Mononuclear cell (primary cell): ENCODE measurements around the gene RAPGEF4. TPM values are rescaled to one million over a fixed set of nuclear protein-coding genes. Genes with fewer than 3 reads are reported as not detected.

ENCODE experiments used
- H3K27me3 ChIP-seq: 2 replicates; pipeline ENCODE4 v1.6.0; 2011; ENCODE audit warnings: low read length, control low read depth; ENCODE audit not compliant: insufficient read depth
- H3K4me1 ChIP-seq: 2 replicates; pipeline ENCODE4 v1.5.1; 2011; ENCODE audit warnings: mild to moderate bottlenecking, low read length, control low read depth; ENCODE audit not compliant: insufficient read depth
- H3K4me3 ChIP-seq: 2 replicates; pipeline ENCODE4 v1.5.1; 2011; ENCODE audit warnings: mild to moderate bottlenecking, low read length, moderate library complexity
- H3K9me3 ChIP-seq: 2 replicates; pipeline ENCODE4 v1.5.1; 2011; ENCODE audit warnings: low read depth, mild to moderate bottlenecking, control low read depth, low read length
- total RNA-seq: library from RNA; depleted of rRNA; stranded (reverse); fragments of >200 nt; gene quantifications from one replicate; pipeline ENCODE4 v1.2.3, GENCODE V29; 2012

Gene RAPGEF4
- total RNA-seq, 1 donor, result 2.4 TPM

DNA sequence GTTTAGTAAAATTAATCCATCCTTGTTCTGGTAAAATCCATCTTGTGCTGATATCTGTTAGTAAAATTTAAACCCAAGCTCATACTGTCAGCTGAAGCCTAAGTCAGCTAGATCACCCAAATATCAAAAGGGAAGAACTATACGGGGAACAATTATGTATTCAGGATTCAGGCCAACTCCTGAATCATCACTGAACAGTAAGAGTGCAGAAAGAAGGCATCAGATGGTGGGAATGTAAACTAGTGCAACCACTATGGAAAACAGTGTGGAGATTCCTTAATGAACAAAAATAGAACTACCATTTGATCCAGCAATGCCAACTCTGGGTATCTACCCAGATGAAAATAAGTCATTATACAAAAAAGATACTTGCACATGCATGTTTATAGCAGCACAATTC is 81.8 kb downstream of the RAPGEF4 start:
- H3K9me3 ChIP-seq, result no peaks in the 10 kb centered on the region
- no peak overlapping the region for H3K4me3 ChIP-seq
- H3K27me3 ChIP-seq, result no peaks in the 10 kb centered on the region

DNA sequence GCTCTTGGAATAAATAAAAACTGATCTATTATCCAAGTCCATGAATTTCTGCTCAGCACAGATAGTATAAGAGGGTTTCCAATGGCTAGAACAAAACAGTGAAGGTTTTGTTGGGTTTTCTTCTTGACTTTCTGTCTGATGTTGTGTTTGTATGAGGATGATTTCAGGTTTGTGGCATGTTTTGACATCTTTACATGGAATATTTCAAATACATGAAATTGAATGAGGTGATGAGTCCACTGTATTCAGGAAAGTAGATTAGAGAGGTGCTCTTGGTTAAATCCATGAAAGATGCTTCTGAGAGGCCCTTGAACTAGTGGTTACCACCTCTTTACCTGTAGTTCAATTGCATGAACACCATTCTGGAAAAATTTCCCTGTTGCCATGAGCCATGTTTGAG is 84.3 kb downstream of the RAPGEF4 start:
- no peaks in the 10 kb centered on the region for H3K27me3 ChIP-seq
- no peak overlapping the region for H3K4me3 ChIP-seq
- H3K4me1 ChIP-seq, result no peaks in the 10 kb centered on the region
- H3K9me3 ChIP-seq, result no peaks in the 10 kb centered on the region

More for the DNA sequence above, 81.8 kb downstream of the RAPGEF4 start:
- H3K4me1 ChIP-seq, result no peaks in the 10 kb centered on the region

DNA sequence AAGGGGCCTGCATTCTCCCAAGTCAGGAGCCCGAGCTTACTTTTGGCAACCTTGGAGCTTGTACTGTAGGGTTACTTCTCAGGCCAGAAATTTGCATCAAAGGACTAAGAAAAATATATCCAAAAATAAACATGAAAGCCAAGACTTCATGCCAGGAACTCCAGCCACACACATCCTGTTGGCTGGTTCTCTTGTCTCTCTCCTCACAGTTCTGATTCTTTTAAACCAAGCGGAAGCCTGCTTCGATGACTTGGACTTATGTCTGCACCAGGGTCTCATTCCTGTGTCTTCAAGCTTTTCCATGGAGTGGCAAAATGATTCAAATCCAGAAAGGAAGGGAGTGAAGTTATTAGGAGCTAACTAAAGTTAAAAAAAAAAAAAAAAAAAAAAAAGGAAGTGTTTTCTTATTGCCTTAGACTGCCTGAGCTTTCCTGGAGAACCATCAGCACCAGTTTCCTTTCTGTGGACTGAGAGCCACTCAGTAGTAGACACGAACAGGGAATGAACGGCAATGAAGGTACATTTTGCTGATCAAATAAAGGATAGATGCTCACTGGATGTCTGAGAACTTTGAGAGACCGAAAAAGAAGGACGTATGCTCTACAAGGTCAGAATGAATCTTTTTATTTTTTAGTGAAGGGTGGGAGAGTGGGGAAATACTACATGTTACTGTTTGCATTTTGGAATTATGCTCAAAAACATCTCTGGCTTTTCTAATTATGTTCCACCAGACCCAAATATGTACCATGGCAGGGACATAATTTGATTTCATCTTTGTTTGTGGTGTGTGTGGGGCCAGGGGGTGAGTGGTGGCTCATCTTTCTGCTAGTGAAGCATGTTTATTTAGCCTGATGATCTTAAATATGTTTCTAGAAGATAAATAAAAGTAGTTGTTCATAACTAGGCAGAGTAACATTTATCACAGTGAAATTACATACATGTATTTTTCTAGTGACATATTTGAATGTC is 86.0 kb downstream of the RAPGEF4 start:
- no peaks in the 10 kb centered on the region for H3K9me3 ChIP-seq
- H3K4me1 ChIP-seq, result no peaks in the 10 kb centered on the region

DNA sequence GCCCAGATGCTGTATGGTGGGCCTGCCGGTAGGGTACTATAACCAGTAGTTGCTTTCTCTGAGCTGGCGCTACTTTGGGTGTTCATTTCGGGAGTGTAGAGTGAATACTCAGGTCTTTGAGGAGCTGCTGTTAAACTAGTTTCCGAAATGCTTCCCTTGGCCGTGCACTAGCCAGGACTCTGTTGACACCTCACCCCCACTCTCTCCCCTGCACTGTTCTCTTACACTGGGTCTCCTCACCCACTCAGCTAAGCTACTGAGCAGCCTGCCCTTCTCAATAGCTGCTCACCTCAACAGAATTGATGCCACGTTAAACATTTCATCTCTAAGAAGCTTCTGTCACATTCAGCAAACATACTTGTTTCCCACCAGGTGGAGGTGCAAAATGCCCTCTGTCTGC is 86.9 kb downstream of the RAPGEF4 start:
- Histone ChIP-seq H3K4me1 (no peaks in the 10 kb centered on the region), H3K4me3 (no peak overlapping the region), H3K9me3 (no peaks in the 10 kb centered on the region), H3K27me3 (no peaks in the 10 kb centered on the region)

More for the DNA sequence above, 86.0 kb downstream of the RAPGEF4 start:
- H3K4me3 ChIP-seq, result no peak overlapping the region
- no peaks in the 10 kb centered on the region for H3K27me3 ChIP-seq

- Histone ChIP-seq H3K9me3 (no peaks in the 10 kb centered on the region), H3K4me3 (no peak overlapping the region), H3K27me3 (no peaks in the 10 kb centered on the region), H3K4me1 (no peaks in the 10 kb centered on the region)
Observed at GRCh38 chr2:172823261-172823850, 87.7 kb downstream of the RAPGEF4 start.

GRCh38 chr2:172826522-172826921 is 90.9 kb downstream of the RAPGEF4 start:
- H3K4me1 ChIP-seq, result no peaks in the 10 kb centered on the region
- H3K27me3 ChIP-seq, result no peaks in the 10 kb centered on the region
- no peaks in the 10 kb centered on the region for H3K9me3 ChIP-seq
- H3K4me3 ChIP-seq, result no peak overlapping the region

GRCh38 chr2:172829229-172829628 is 93.6 kb downstream of the RAPGEF4 start:
- H3K9me3 ChIP-seq, result no peaks in the 10 kb centered on the region
- H3K27me3 ChIP-seq, result no peaks in the 10 kb centered on the region
- no peak overlapping the region for H3K4me3 ChIP-seq
- no peaks in the 10 kb centered on the region for H3K4me1 ChIP-seq

DNA sequence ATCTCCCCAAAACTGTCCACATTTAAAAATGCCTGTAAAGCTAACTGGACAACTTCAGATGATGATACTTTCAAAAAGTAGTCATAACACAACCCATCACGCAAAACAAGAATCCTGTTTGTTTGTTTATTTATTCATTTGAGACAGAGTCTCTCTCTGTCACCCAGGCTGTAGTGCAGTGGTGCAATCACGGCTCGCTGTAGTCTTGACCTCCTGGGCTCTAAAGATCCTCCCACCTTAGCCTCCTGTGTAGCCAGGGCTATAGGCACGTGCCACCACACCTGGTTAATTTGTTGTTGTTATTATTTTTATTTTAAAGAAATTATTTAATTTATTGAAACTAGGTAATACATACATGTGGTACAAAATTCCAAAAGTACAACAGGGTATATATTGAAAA is 94.8 kb downstream of the RAPGEF4 start:
- Histone ChIP-seq H3K4me1 (no peaks in the 10 kb centered on the region), H3K4me3 (no peak overlapping the region), H3K9me3 (no peaks in the 10 kb centered on the region), H3K27me3 (peaks cover 5% of the 10 kb centered on the region)

GRCh38 chr2:172833898-172834297 is 98.3 kb downstream of the RAPGEF4 start:
- Histone ChIP-seq H3K4me3 (no peak overlapping the region), H3K9me3 (no peaks in the 10 kb centered on the region), H3K27me3 (peaks cover 5% of the 10 kb centered on the region), H3K4me1 (no peaks in the 10 kb centered on the region)

- no peak overlapping the region for H3K4me3 ChIP-seq
- H3K4me1 ChIP-seq, result no peaks in the 10 kb centered on the region
- peaks cover 5% of the 10 kb centered on the region for H3K27me3 ChIP-seq
- H3K9me3 ChIP-seq, result no peaks in the 10 kb centered on the region
Observed at GRCh38 chr2:172834881-172835280, 99.2 kb downstream of the RAPGEF4 start.

- Histone ChIP-seq H3K4me3 (no peak overlapping the region), H3K9me3 (no peaks in the 10 kb centered on the region), H3K27me3 (peaks cover 5% of the 10 kb centered on the region), H3K4me1 (no peaks in the 10 kb centered on the region)
Observed at GRCh38 chr2:172836347-172836821, 100.7 kb downstream of the RAPGEF4 start.

DNA sequence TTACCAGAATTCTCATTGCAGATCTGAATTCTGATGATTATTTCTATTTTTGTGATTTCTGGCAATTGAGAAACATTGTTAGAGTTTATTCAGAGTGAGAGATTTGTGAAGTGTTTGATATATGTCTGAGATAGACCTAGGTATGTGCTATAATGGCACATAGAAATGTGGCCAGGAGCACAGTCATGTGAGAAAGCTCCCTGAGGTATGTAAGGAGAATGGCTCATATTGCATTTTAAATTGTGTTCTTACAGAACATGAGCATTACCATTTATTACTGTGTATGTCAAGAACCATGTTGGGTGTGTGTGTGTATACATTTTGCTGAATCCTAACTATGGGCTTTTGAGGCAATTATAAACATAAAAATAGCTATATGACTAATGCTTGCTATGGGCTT is 101.2 kb downstream of the RAPGEF4 start:
- no peak overlapping the region for H3K4me3 ChIP-seq
- H3K9me3 ChIP-seq, result no peaks in the 10 kb centered on the region
- peaks cover 5% of the 10 kb centered on the region for H3K27me3 ChIP-seq
- H3K4me1 ChIP-seq, result no peaks in the 10 kb centered on the region

GRCh38 chr2:172839446-172839845 is 103.8 kb downstream of the RAPGEF4 start:
- Histone ChIP-seq H3K4me1 (no peaks in the 10 kb centered on the region), H3K4me3 (no peak overlapping the region), H3K9me3 (no peaks in the 10 kb centered on the region), H3K27me3 (peaks cover 5% of the 10 kb centered on the region)

GRCh38 chr2:172842511-172843265 is 107.0 kb downstream of the RAPGEF4 start:
- Histone ChIP-seq H3K27me3 (no peaks in the 10 kb centered on the region), H3K4me1 (no peaks in the 10 kb centered on the region), H3K4me3 (no peak overlapping the region), H3K9me3 (no peaks in the 10 kb centered on the region)

DNA sequence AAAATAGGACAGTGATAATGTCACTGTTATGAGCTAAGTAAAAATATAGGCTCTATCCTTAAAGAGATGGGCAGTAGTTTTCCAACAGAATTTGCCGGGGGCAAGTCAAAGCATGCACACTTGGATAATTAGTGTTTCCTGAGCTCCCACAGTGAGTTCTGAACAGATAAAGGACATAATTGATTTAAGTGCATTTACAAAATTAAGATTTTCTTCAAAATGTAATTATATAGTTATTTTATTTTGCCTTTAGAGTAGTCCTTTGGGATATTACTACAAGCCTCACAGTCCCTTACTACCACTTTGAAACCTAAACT is 107.6 kb downstream of the RAPGEF4 start:
- Histone ChIP-seq H3K27me3 (no peaks in the 10 kb centered on the region), H3K4me3 (no peak overlapping the region), H3K9me3 (no peaks in the 10 kb centered on the region), H3K4me1 (no peaks in the 10 kb centered on the region)
